Glomerular endothelial cell (primary cell): Measurements from ENCODE around the gene AHCYL2. TPM values are rescaled to one million over a fixed set of nuclear protein-coding genes. Genes with fewer than 3 reads are reported as not detected.
"Not testable (repeated sequence)": the region's sequence is repeated elsewhere in the genome, so short reads cannot be mapped to it uniquely, and the experiment has no call there.

Experiments used
- DNase-seq: peaks from one replicate; pipeline ENCODE4 v3.0.0-alpha.2; 2011; ENCODE audit warnings: low read depth, low spot score; ENCODE audit errors: extremely low read depth
- total RNA-seq: library from RNA; depleted of rRNA; stranded (reverse); fragments of >200 nt; gene quantifications from 2 replicates; pipeline ENCODE4 v1.2.3, GENCODE V29; 2015

The AHCYL2 gene
- total RNA-seq, 1 donor from 2014 or later: 12.1 TPM

DNA sequence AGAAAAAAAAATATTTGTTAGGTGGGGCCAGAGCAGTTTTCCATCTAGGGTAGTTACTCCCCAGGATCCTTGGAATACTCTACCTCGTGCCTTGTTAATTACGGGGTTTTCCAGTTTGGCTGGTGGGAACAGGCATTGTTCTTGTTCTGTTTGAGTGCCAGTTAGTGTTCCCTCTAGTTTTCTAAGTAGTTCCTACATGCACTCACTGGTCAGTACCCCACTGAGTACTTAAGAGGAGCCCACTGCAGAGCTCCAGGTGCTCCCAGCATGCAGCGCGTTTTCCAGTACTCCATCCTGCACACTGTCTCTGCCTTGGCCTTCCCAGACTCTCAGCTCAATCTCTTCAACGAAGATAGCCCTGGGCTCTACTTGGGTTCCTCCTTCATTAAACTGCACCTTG is 58.0 kb downstream of the AHCYL2 start:
- no peak for DNase-seq

DNA sequence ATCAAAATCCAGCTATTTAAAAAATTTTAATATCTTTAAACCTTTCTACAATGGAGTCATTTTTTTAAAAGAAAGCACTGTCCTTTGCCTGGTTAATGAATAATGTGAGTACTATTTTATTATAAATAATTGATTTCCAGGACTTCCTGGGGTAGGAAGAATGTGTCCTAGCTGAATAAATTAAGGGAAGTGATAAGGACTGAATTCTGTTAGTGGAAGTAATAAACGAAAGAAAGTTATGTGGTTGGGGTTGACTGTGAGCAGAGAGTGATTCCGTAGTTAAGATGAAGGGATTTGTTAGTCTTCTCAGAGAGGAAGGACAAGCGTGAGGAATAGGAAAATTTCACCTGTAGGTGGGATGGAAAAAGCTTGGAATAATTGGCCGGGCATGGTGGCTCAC is 59.1 kb downstream of the AHCYL2 start:
- no peak for DNase-seq

DNA sequence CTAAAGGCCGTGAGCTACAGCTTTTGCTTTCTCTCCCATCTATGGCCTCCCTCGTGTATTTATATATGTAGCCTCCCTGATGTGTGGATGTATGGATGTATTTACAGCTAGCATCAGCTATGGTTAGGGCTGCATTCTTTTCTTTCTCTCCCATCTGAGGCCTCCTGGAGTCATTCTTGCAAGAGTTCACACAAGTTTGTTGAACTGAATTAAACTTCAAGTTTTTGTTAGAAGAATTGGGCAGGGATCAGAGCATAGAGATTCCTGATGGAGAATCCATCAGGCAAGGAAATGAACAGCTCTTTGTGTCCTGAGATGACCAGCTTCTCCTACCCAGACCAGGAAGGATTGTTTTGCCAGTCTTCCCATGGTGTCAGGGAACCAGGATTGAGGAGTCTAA is 60.3 kb downstream of the AHCYL2 start:
- DNase-seq: no peak

DNA sequence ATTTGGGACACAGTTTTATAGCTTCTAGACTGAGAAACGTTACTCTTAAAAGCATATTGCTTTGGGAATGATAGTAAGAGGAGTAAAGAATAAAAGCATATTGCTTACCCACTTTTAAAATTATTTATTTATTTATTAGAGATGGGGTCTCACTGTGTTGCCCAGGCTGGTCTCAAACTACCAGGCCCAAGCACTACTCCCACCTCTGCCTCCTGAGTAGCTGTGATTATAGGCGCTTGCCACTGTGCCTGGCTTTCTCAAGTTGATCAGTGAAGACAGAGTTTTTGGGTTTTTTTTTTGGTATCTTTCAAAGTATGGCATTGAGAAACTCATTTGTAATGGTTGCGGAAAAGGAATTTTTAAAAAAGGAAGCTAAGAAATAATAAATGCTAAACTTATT is 68.0 kb downstream of the AHCYL2 start:
- no peak for DNase-seq

DNA sequence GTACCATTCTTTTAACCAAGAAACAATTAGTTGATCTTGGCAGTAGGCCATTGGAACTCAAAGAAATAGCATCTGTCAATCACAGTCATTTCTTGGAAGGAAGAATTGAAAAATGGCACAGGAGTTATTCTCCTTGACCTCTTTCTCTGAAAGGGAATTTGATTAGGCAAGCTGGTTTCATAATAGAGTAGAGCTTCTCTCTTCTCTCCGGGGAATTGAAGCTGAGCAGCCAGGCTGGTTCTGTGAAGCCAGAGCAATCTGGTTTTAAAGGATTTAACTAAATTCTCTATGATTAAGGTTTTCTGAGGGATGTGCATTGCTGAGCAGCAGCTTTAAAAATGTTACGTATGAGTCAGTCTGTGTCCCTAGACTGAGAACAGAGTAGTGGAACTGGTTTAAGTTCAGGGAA is 70.2 kb downstream of the AHCYL2 start:
- DNase-seq: no peak

DNA sequence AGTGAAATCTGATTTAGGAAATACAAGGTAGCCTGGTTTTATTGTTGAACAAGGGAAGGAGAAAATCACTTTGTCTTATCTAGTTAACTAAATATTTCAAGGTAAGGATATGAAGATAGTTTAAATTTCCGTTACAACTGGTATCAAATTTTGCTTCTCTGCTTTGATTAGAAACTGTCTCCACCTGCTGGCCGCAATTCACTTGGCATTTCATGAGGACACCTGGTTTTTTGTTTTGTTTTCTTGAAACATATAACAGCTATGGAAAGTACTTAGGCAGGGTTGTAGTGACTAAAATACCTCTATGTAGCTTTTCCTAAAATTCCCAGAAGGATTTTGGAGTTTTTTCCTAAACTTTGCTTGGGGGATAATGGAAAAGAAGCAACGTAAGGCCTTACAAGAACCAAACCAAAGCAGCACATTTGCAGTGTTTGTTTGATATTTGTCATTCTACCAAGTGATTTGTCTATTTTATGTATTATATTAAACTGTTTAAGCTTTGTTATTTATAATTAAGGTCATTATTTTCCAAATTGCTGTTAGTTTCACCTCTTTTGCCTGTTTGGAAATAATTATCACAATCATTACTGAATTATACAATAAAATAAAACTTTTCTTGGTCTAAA is 73.6 kb downstream of the AHCYL2 start:
- peak; percentile 16 for DNase-seq

DNA sequence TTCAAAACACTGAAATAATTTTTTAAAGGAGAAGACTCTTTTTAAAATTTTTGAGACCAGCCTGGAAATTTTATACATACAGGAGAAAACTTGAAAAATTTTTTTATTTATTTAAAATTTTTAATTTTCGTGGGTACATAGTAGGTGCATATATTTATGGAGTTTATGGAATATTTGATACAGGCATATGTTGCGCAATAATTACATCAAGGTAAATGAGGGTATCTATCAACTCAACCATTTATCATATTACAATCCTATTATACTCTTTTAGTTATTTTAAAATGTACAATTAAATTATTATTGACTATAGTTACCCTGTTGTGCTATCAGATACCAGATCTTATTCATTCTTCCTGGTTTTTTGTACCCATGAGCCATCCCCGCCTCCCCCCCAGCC is 75.1 kb downstream of the AHCYL2 start:
- no peak for DNase-seq

DNA sequence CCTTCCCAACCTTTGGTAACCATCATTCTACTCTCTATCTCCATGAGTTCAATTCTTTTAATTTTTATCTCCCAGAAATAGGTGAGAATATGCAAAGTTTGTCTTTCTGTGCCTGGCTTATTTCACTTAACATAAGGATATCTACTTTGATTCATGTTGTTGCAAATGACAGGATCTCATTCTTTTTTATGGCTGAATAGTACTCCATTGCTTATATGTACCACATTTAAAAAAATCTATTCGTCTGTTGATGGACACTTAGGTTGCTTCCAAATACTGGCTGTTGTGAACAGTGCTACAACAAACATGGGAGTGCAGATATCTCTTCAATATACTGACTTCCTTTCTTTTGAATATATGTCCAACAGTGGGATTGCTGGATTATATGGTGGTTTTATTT is 75.5 kb downstream of the AHCYL2 start:
- DNase-seq: not testable (repeated sequence)

DNA sequence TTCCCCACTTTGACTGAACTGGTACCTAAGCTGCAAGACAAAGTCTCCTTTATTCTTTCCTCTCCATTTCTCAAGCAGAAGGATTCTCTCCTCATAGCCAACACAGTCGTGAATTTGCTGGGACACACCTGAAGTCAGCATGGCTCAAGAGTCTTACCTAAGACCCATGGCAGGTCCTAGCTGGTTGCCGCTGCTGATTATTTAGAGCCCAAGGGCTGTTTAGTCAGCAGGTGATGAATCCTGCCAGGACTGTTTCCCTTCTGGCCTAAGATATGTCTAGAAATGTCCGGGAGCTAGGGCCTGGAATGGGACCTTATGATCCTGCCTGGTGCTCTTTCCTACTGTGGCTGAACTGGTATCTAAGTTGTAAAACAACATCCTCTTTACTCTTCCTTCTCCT is 82.8 kb downstream of the AHCYL2 start:
- DNase-seq: no peak

DNA sequence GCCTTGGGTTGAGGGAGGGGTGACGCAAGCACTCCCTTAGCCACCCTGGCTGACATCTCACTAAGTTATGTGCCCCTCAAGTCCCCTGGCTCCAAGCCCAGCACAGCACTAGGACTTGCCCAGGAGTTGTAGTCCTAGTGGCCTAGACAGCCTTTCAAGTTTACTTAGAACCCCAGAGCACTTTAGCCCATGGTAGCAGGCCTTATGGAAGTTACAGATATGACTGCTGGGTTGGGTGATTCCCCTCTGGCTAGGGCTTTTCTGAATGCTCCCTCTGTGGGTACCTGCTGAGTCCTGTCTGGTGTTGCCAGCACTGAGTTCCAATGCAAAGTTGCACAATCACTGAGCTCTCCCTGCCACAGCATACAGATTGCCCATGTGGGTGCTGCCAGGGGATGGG is 83.2 kb downstream of the AHCYL2 start:
- DNase-seq: no peak

DNA sequence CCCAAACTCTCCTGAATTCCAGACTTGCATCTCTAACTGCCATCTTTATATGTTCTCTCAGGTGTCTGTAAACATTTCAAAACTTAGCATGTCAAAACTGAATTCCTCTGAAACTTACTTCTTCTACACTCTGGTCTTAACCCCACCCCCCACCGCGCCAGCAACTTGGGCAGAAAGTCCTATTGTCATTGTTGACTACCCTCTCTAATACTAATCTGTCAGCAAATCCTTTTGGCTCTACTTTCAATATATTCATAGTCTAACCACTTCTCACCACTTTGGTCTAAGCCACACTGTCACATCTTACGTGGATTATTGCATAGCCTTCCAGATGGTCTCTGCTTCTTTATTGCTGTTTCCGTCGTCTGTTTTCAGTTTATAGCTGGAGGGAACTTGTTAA is 86.6 kb downstream of the AHCYL2 start:
- no peak for DNase-seq

DNA sequence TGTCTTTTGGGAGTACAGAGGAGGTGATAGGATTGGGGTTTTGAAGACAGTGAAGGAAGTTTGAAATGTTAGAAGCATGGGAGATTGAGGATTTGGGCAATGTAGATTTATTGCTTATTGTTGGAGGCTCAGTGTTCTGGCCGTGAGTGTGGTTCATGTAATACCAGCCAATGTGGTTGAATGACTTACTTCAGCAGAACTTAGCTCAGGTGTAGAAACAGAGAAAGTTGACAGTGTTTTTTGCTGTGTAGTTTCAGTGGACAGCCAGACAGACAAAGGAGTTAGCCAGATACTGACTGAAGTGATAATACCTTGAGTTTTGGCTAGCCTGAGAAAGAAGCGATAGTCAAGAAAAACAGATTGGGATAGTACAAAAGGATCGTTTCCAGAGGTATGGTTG is 88.5 kb downstream of the AHCYL2 start:
- DNase-seq: no peak

DNA sequence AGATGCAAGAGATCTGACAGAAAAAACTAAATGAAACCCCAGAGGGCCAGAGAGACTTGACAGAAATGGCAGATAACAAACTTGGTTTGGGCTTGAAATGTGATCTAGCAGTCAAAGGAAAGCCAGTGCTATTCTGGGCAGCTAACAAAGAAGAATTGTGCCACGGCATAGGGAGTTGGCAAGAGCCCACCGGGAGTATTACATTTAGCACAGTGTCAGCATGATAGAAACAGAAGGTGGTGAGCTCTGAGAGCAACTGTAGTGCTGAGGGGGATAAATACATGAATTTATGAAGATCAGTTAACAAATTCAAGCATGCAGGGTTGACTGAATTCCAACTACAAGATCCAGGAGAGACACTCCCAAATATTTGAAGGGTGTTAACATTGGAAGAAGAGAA is 91.1 kb downstream of the AHCYL2 start:
- no peak for DNase-seq

DNA sequence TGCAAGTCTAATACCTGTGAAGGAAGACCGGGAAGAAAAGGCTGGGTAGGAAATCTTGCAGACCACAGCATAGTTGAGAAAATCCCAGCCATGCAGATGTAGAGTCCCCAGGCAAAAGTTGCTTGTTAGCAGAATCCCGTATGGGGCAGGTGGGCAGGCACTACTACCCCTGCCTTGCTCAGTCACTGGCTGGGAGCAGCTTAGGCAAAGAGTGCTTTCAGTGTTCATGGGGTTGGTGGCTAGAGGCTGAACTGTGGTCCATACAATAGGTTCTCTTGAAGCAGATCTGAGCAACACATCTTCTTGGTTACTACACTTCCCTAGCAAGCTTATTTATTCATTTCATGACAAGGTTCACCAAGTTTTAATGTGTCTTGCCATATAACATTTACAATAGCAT is 92.6 kb downstream of the AHCYL2 start:
- no peak for DNase-seq

DNA sequence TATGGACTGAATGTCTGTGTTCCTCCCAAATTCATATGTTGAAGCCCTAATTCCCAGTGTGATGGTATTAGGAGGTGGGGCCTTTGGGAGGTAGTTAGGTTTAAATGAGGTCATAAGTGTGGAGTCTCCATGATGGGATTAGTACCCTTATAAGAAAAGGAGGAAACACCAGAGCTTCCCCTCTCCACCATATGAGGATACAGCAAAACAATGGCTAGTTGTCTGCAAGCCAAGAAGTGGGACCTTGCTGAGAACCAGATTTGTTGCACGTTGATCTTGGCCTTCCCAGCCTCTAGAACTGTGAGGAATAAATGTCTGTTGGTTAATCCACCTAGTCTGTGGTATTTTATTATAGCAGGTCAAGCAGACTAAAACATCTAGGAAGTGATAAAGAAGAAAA is 102.2 kb downstream of the AHCYL2 start:
- DNase-seq: peak; percentile 29

DNA sequence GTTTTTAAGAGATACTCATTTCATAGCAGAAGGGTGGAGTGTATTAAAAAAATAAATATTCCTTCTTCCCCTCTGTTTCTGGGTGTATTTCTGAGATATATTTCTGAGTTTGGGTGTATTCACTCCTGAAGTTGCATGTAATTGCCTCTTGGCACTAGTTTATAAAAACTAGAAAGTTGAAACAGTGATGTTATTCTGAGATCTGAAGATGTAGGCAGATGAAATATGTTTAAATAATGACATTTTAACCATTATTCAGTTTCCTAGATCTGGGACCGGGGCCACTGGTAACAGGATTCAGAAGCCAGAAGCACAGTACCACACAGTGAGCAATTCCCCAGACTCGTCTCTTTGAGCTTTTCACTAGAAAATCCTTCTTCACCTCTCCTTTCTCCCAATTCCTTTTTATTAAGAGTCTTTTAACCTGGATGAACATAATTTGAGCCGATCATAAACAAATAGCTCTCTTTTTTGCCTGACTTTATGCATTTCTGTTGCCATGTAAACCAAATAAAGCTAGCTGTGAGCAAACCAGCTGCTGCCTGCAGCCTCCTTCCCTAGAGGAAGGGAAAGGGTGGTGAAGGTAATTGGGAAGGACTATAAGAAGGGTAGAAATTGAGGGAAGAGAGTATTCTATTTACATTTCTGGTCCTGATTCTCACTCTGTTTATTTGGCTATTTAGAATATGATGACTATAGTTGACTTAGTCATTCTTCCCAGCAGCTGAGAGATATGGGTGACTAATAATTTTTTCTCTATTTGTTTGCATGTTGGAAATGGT is 107.6 kb downstream of the AHCYL2 start:
- peak; percentile 34 for DNase-seq

DNA sequence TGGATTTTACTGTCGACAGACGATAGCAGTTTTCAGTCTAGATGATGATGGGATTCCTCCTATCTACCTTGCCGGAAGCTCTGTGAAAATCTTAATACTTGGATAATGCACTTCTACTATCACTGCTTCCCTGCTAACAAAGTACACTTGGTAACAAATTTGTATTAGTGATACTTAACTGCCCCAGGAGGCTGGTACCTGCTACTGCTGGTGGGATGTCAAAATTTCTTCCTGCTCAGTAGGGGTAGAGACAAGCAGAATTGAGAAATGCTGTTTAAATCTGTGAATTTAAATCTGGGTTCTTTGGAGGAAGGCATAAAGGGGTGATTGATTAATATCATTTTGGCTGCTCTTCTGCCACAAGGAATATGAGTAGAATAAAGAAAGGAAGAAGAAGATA is 109.6 kb downstream of the AHCYL2 start:
- no peak for DNase-seq

DNA sequence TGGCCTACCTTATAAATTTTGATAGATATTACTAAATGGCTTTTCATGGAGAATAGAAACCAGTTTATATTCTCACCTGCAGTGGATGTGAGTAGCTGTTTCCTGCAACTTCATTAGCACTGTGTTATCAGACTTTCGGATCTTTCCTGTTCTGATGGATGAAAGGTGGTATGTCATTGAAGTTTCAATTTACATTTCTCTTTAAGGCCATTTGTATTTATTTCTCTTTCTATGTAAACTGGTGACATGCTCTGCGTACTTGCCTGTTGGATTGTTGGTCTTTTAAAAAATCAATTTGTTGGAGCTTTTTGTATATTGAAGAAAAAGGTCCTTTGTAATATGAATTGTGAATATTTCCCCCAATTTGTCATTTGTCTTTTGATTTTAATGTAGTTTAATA is 113.6 kb downstream of the AHCYL2 start:
- no peak for DNase-seq

DNA sequence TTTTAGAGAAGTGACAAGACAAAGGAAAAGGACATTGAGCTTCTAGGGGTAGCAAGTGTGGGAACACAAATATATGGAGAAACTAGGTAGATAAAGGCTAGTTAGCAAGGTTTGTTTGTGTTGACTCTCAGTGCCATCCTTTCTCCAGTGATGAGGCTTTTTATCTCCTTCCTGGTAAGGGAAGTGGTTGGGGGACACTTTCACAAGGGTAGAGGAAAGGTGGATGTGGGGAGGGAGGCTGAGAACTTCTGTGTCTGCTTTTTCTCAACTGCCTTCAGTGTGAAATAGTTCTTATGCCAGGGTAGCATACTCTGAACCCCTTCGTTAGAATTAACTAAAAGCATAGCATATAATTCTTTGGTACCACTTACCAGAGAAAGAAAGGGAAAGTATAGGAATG is 116.4 kb downstream of the AHCYL2 start:
- DNase-seq: no peak

DNA sequence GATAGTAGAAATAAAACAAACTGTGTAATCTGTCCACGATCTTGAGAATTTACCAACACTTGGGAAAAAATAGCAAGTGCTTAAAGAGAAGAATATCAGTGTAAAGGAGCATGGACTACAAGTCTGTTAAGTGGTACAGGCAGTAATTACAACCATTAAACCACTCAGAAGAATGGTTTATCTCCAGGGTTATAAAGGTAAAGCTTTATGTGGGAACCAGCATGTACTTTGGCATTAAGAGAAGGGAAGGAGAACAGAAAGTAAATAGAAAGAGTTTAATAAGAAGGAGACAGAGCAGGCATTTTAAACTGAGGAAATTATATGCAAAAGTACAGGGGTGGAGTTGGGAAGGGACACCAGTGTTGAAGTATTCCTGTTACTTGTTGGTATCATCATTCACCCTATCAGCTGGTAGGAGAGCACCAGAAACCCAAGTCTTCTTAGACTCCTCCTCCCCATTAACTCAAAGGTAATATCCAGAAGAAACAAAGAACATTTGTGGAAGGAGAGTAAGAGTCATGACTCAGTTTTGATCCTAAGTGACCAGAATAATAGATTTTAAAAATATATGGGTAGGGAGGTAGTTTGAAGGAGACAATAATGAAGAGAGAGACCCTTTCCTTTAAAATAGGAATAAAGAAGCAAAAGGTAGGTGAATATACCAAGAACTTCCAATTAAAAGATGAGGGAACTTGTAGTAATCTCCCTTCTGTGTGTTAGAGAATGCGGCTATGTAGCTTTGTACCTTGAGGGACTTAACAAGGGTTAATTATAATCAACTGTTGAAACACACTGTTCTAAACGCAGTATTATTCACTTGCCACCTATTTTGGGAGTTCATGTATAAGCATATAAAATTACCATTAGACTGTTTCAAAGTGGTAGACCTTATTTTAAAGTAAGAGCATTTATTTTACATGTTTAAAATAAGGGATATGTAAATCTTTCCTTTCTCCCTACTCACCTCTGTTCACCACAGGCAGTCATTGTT is 117.3 kb downstream of the AHCYL2 start:
- no peak for DNase-seq

DNA sequence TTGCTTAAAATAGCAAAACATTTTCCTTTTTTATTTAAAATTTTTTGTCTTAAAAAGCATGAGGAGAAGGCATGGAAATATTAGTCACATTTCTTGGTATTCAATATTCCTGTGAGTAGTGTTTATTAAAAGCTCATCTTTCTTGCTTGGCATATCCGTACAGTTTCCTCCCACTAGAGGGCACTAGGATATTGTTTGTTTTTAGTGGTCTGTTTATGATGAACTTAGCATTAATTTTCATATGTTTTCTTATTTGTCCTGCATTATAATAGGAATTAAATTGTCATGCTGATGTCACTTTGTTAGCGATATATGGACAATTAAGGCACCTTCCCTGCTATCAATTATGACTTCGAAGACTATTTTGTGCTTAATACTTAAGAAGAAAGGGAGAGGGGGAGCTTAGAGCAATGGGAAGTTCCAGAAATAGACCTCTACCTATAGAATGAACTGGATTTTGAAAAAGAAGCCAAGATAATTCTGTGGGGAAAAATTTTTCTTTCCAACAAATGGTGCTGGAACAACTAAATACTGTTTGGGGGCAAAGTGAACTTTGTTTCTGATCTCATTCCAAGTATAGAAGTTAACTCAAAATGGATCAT is 118.4 kb downstream of the AHCYL2 start:
- no peak for DNase-seq
